Transverse colon (tissue), 4 donors: ENCODE data around the gene FLT1. TPM values are rescaled to one million over a fixed set of nuclear protein-coding genes. Genes with fewer than 3 reads are reported as not detected.

Experiments
- DNase-seq: peaks from one replicate; pipeline ENCODE4 v3.0.0-alpha.2; 2019
- H3K27ac ChIP-seq, 4 donors: fragments of 200-600 bp; sonication (generic); 2 replicates each; pipeline ENCODE4 v1.5.1; 2016 to 2018; ENCODE audit warnings: inconsistent platforms in 4 of 4
- H3K27me3 ChIP-seq: fragments of 200-600 bp; sonication (generic); 2 replicates; pipeline ENCODE4 v1.5.1; 2017; ENCODE audit warnings: inconsistent platforms
- H3K36me3 ChIP-seq, 4 donors: fragments of 200-600 bp; sonication (generic); 2 replicates each; pipeline ENCODE4 v1.5.1; 2017 to 2019; ENCODE audit warnings: inconsistent platforms in 4 of 4
- H3K4me1 ChIP-seq, 4 donors: fragments of 200-600 bp; sonication (generic); 2 replicates each; pipeline ENCODE4 v1.5.1; 2017 to 2020; ENCODE audit warnings: inconsistent platforms in 4 of 4
- H3K4me3 ChIP-seq, 4 donors: fragments of 200-600 bp; sonication (generic); 1 replicate in 1 of 4; 2 replicates in 3 of 4; pipeline versions ENCODE4 v1.5.1 to v1.6.1; 2017 to 2019; ENCODE audit warnings: inconsistent platforms in 4 of 4
- H3K9me3 ChIP-seq, 2 donors: fragments of 200-600 bp; sonication (generic); 2 replicates each; pipeline ENCODE4 v1.5.1; 2017 to 2019; ENCODE audit warnings: inconsistent platforms in 2 of 2
- EP300 ChIP-seq: sonication (generic); formaldehyde crosslinking; IDR thresholded peaks from one replicate; pipeline ENCODE4 v1.6.1; 2017; ENCODE audit warnings: antibody characterized with exemption, low read depth
- POLR2A ChIP-seq: fragments of 450-650 bp; IDR thresholded peaks from one replicate; pipeline ENCODE4 v1.6.1; 2016; ENCODE audit warnings: antibody characterized with exemption, mild to moderate bottlenecking, moderate library complexity
- POLR2AphosphoS5 ChIP-seq, 3 donors: sonication (generic); formaldehyde crosslinking; IDR thresholded peaks; one replicate each; pipeline ENCODE4 v1.6.1; 2016; ENCODE audit warnings: antibody characterized with exemption in 3 of 3
- WGBS, 2 donors: methylation state at CpG; one replicate each; pipeline ENCODE4 v1.1.5; 2018; ENCODE audit warnings: low coverage in 1 of 2; 5-methylcytosine and 5-hydroxymethylcytosine counted together
- in situ Hi-C, 4 donors: fragments of 200-750 bp; cut with MboI; loops; one replicate each; pipeline versions ENCODE4 v1.15.0 to v1.15.1; 2017; ENCODE audit warnings: low sequenced_read_pairs in 3 of 4, low pct_ligation_motif_present in 1 of 4, low pct_unique_long_range_greater_than_20kb in 1 of 4
- intact Hi-C: fragments of 100-400 bp; cut with DNase I; formaldehyde crosslinking; loops from one replicate; pipeline ENCODE4 v1.15.1; 2023; ENCODE audit warnings: low total_unique reads
- total RNA-seq, 4 donors: library from RNA; depleted of rRNA; stranded (reverse); fragments of >200 nt; gene quantifications; one replicate each; pipeline ENCODE4 v1.1.0, GENCODE V29; 2016
- TF ChIP-seq, protein P1 (sequence below), 5 experiments: fragments of 200-600 bp in 3 of 5; fragments of 450-650 bp in 2 of 5; sonication (generic) in 3 of 5; IDR thresholded peaks; 1 replicate in 2 of 5; 2 replicates in 3 of 5; pipeline ENCODE4 v1.5.1; 2016 to 2017; ENCODE audit warnings: antibody characterized with exemption in 5 of 5, inconsistent platforms in 3 of 5, mild to moderate bottlenecking in 2 of 5, moderate library complexity in 1 of 5

Gene FLT1
- total RNA-seq, 4 donors from 2014 or later = 2.6 to 8.4 (median 3.5) TPM

DNA sequence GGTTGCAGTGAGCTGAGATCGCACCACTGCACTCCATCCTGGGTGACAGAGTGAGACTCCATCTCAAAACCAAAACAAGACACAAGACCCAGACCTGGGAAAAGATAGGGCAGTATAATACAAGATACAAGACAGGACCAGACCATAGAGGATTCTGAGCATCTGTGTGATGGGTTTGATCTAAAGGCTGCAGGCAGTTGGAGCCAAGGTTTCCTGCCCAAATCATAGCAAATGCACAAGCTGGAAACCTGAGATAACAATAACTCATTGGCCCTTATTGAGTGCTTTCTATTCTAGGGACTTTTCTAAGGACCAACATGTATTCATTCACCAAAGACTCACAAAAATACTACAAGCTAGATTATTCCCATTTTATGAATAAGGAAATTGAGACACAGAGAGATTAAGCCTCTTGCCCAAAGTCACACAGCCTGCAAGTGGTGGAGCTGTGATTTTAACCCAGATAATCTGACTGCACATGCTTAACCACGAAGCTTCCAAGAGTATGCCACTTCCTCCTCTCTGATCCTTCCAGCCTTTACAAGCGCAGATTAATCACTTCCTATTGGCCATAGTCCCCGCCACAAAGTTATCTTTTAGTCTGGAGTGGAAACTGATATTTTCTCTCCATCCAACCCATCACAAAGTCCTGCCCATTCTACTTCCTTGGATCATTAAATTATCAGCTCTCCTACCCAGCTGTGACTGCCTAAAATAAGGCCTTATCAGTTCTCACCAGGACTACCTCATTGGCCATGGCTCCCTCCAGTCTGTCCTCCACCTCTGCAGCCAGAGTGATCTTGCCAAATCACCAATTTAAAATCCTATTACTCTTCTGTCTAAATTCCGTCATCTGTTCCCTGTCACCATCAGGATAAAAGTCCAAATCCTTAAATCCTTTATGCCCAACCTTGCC lies 147.2 kb downstream of the FLT1 start:
- H3K4me3 ChIP-seq = no peak overlapping the region
- no peaks in the 10 kb centered on the region for H3K36me3 ChIP-seq
- intact Hi-C loops (no loop called here), in situ Hi-C loops (loop anchor here in 2 of 4 donors (25.0 kb wide), 2 partner anchors 290 to 440 kb away; no protein-coding TSS in a partner anchor)
- peaks cover 4% of the 10 kb centered on the region for H3K27me3 ChIP-seq
- 70% methylated on average over 2 to 5 of the region's 5 CpGs for WGBS, 2 donors
- H3K9me3 ChIP-seq = no peaks in the 10 kb centered on the region
- no peak for DNase-seq
- no peak overlapping the region for H3K27ac ChIP-seq
- no peak for TF ChIP-seq EP300
- TF ChIP-seq, protein P1, sequence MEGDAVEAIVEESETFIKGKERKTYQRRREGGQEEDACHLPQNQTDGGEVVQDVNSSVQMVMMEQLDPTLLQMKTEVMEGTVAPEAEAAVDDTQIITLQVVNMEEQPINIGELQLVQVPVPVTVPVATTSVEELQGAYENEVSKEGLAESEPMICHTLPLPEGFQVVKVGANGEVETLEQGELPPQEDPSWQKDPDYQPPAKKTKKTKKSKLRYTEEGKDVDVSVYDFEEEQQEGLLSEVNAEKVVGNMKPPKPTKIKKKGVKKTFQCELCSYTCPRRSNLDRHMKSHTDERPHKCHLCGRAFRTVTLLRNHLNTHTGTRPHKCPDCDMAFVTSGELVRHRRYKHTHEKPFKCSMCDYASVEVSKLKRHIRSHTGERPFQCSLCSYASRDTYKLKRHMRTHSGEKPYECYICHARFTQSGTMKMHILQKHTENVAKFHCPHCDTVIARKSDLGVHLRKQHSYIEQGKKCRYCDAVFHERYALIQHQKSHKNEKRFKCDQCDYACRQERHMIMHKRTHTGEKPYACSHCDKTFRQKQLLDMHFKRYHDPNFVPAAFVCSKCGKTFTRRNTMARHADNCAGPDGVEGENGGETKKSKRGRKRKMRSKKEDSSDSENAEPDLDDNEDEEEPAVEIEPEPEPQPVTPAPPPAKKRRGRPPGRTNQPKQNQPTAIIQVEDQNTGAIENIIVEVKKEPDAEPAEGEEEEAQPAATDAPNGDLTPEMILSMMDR (IDR thresholded peaks at IDR 0.05) = no peak
- H3K4me1 ChIP-seq = no peaks in the 10 kb centered on the region

DNA sequence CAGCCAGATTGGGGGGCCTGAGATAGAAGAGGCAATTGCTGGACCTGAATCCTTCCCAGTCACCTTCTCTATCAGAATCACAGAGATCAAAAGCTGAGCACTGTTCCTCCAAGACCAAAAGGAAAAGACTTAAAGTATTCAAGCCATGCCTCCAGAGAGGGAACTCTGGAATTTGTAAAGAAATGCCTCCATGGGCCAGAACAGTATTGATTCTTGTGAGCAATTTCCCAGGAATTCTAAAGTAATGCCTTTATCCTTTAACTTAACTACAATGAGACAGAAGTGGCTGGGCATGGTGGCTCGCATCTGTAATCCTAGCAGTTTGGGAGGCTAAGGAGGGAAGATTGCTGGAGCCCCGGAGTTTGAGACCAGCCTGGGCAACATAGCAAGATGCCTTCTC lies 148.8 kb downstream of the FLT1 start:
- in situ Hi-C loops = loop anchor here in 2 of 4 donors (25.0 kb wide), 2 partner anchors 291 to 441 kb away; no protein-coding TSS in a partner anchor

DNA sequence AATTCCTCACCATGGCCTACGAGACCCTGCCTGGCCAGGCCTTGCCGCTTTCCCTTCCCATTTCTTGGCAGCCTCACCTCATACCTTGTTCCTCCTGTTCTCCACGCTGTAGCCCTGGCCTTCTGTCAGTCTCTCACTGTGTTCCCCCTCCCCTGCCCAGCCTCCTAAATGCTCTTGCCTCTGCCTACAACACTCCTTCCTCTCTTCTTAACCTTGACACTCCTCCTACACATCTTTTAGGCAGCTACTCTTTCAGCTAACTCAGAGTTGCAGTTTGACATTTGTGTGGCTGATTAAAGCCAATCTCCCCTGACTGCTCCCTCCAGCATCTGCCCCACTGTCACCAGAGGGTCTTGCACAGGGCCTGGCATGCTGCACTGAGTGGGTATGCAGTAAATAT lies 150.8 kb downstream of the FLT1 start:
- intact Hi-C loops = no loop called here
- Histone ChIP-seq H3K27me3 (peaks cover 4% of the 10 kb centered on the region), H3K9me3 (no peaks in the 10 kb centered on the region), H3K4me1 (no peaks in the 10 kb centered on the region), H3K36me3 (no peaks in the 10 kb centered on the region), H3K27ac (no peak overlapping the region), H3K4me3 (no peak overlapping the region)
- no peak for DNase-seq
- WGBS, 2 donors = 86 to 87% methylated on average over 3 of the region's 3 CpGs
- TF ChIP-seq, protein P1 (IDR thresholded peaks at IDR 0.05) = no peak
- no peak for TF ChIP-seq EP300
- no peak for TF ChIP-seq POLR2AphosphoS5 (IDR thresholded peaks at IDR 0.05)
- TF ChIP-seq POLR2A = no peak
- in situ Hi-C loops = loop anchor here in 2 of 4 donors (25.0 kb wide), 2 partner anchors 293 to 443 kb away; no protein-coding TSS in a partner anchor

More for the DNA sequence above, 148.8 kb downstream of the FLT1 start:
- WGBS, 2 donors = 76 to 98% methylated on average over 2 of the region's 2 CpGs
- intact Hi-C loops = no loop called here
- peaks cover 4% of the 10 kb centered on the region for H3K27me3 ChIP-seq
- no peak overlapping the region for H3K4me3 ChIP-seq
- no peaks in the 10 kb centered on the region for H3K36me3 ChIP-seq
- no peaks in the 10 kb centered on the region for H3K4me1 ChIP-seq
- no peaks in the 10 kb centered on the region for H3K9me3 ChIP-seq
- TF ChIP-seq, protein P1 (IDR thresholded peaks at IDR 0.05) = no peak
- TF ChIP-seq POLR2A = no peak
- no peak for TF ChIP-seq EP300
- no peak for TF ChIP-seq POLR2AphosphoS5 (IDR thresholded peaks at IDR 0.05)
- DNase-seq = no peak
- H3K27ac ChIP-seq = no peak overlapping the region

DNA sequence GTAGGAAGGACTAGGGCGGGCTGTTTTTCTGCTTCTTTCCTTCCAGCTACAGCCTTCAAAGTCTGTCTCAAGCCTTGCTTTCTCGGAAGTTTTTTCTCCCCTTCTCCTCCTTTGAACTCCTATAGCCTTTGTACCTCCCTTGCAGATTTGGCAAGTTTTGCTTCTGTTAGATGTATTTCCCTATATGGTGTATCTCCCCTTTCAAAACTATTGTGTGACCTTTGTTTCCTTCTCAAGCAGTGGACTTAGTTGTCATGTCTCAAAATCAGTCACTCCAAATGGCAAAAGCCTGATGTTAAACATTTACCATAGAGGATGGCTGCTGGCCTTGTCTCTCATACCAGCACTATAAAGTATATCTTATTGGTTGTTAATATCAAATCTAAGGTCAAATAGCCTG lies 152.7 kb downstream of the FLT1 start:
- WGBS, 2 donors = 82 to 100% methylated on average over 1 to 2 of the region's 2 CpGs
- Histone ChIP-seq H3K9me3 (no peaks in the 10 kb centered on the region), H3K4me1 (peaks cover 0 to 10% (median 3%) of the 10 kb centered on the region in 4 donors), H3K27ac (no peak overlapping the region), H3K27me3 (peaks cover 4% of the 10 kb centered on the region), H3K36me3 (no peaks in the 10 kb centered on the region), H3K4me3 (no peak overlapping the region)
- no peak for DNase-seq
- in situ Hi-C loops (loop anchor here in 2 of 4 donors (25.0 kb wide), 2 partner anchors 295 to 445 kb away; no protein-coding TSS in a partner anchor), intact Hi-C loops (no loop called here)
- no peak for TF ChIP-seq POLR2AphosphoS5 (IDR thresholded peaks at IDR 0.05)
- no peak for TF ChIP-seq POLR2A
- no peak for TF ChIP-seq EP300
- TF ChIP-seq, protein P1 (IDR thresholded peaks at IDR 0.05) = no peak
